ENCODE measurements around the gene BRI3BP.

DNA sequence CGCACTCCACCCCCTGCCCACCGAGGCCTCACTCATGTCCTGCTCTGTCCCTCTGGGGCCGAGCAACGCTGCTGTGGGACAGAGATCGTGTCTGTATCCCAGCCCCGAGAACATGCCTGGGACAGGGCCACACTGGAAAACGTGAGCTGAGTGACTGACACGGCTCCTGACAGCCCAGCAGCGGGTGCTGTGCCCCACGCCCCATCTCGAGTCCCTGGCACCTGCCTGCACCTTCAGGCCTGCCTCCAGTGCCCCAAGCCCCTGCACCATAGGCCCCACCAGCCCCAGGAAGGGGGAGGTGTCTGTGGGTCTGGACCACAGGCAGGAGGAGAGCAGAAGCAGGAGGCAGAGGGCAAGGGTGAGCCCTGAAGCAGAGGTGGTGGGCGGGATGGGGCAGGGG lies 44.4 kb upstream of the BRI3BP start:
- no peak for TF ChIP-seq CTCF (IDR thresholded peaks at IDR 0.05)
- TF ChIP-seq POLR2A (IDR thresholded peaks at IDR 0.05) = no peak
- no peak for TF ChIP-seq POLR2AphosphoS5 (IDR thresholded peaks at IDR 0.05; ENCODE audit: insufficient read depth in 1 of 2, low read depth in 1 of 2)
